Measurements from ENCODE around the gene DTD1.

DTD1 gene

GRCh38 chr20:18665135-18665534, 77.3 kb downstream of the DTD1 start:
- no peak for FAIRE-seq

- no peak for FAIRE-seq
Observed at GRCh38 chr20:18666803-18667415, 79.1 kb downstream of the DTD1 start.

GRCh38 chr20:18669241-18670019, 81.6 kb downstream of the DTD1 start:
- FAIRE-seq, result no peak

- no peak for FAIRE-seq
Observed at GRCh38 chr20:18671203-18671710, 83.4 kb downstream of the DTD1 start.

- no peak for FAIRE-seq
Observed at GRCh38 chr20:18672834-18673233, 85.0 kb downstream of the DTD1 start.

GRCh38 chr20:18676396-18676795, 88.5 kb downstream of the DTD1 start:
- FAIRE-seq, result no peak

- FAIRE-seq, result no peak
Observed at GRCh38 chr20:18677126-18677525, 89.3 kb downstream of the DTD1 start.

- FAIRE-seq, result no peak
Observed at GRCh38 chr20:18678549-18679419, 90.9 kb downstream of the DTD1 start.

- FAIRE-seq, result no peak
Observed at GRCh38 chr20:18683839-18684238, 96.0 kb downstream of the DTD1 start.

GRCh38 chr20:18684775-18685174, 96.9 kb downstream of the DTD1 start:
- no peak for FAIRE-seq

- no peak for FAIRE-seq
Observed at GRCh38 chr20:18685406-18685805, 97.6 kb downstream of the DTD1 start.

- no peak for FAIRE-seq
Observed at GRCh38 chr20:18686696-18687095, 98.8 kb downstream of the DTD1 start.

- FAIRE-seq, result no peak
Observed at GRCh38 chr20:18688676-18689075, 100.8 kb downstream of the DTD1 start.

GRCh38 chr20:18689557-18689956, 101.7 kb downstream of the DTD1 start:
- FAIRE-seq, result no peak

GRCh38 chr20:18692447-18692846, 104.6 kb downstream of the DTD1 start:
- FAIRE-seq, result no peak

- no peak for FAIRE-seq
Observed at GRCh38 chr20:18694071-18694470, 106.2 kb downstream of the DTD1 start.

- FAIRE-seq, result no peak
Observed at GRCh38 chr20:18695175-18695574, 107.3 kb downstream of the DTD1 start.

GRCh38 chr20:18698735-18699380, 111.0 kb downstream of the DTD1 start:
- FAIRE-seq, result no peak

GRCh38 chr20:18701969-18702368, 114.1 kb downstream of the DTD1 start:
- FAIRE-seq, result no peak

GRCh38 chr20:18702736-18703135, 114.9 kb downstream of the DTD1 start:
- FAIRE-seq, result no peak

- no peak for FAIRE-seq
Observed at GRCh38 chr20:18705490-18705889, 117.6 kb downstream of the DTD1 start.

- no peak for FAIRE-seq
Observed at GRCh38 chr20:18705910-18706309, 118.1 kb downstream of the DTD1 start.

- no peak for FAIRE-seq
Observed at GRCh38 chr20:18712131-18712530, 124.3 kb downstream of the DTD1 start.
